Measurements from ENCODE around the gene VCL. TPM values are rescaled to one million over a fixed set of nuclear protein-coding genes. Genes with fewer than 3 reads are reported as not detected.

The VCL gene
- total RNA-seq, 1 experiment from 2014 or later = 53.0 TPM

GRCh38 chr10:74150990-74151878 lies 153.3 kb downstream of the VCL start, which contains the start of gene ADK:
Gene ADK (plus strand): TSS chr10:74151221. CDS start chr10:74151279, 58 bp downstream.
- peak; percentile 97 for DNase-seq (ENCODE audit: low spot score)

GRCh38 chr10:74151879-74152722 lies 154.2 kb downstream of the VCL start:
- no peak for DNase-seq (ENCODE audit: low spot score)

GRCh38 chr10:74153123-74153522 lies 155.2 kb downstream of the VCL start:
- DNase-seq (ENCODE audit: low spot score) = no peak

GRCh38 chr10:74153676-74154075 lies 155.8 kb downstream of the VCL start:
- DNase-seq (ENCODE audit: low spot score) = no peak

GRCh38 chr10:74156919-74157289 lies 159.0 kb downstream of the VCL start:
- no peak for DNase-seq (ENCODE audit: low spot score)

- no peak for DNase-seq (ENCODE audit: low spot score)
These were observed 162.1 kb downstream of the VCL start for GRCh38 chr10:74160013-74160412.

- DNase-seq (ENCODE audit: low spot score) = no peak
These were observed 165.6 kb downstream of the VCL start for GRCh38 chr10:74163319-74164068.

GRCh38 chr10:74164716-74165529 lies 167.0 kb downstream of the VCL start:
- no peak for DNase-seq (ENCODE audit: low spot score)

GRCh38 chr10:74165530-74165901 lies 167.6 kb downstream of the VCL start:
- DNase-seq (ENCODE audit: low spot score) = no peak

GRCh38 chr10:74167443-74167842 lies 169.5 kb downstream of the VCL start:
- DNase-seq (ENCODE audit: low spot score) = no peak

Other genes with a start within 250 kb of the VCL start
- 82.5 and 100 TPM in 2 replicates for gene CHCHD1, start 216.1 kb upstream of the VCL start, total RNA-seq (2014; rRNA removed; shearing (Covaris generic))
- 11.2 and 19.6 TPM in 2 replicates for gene ZSWIM8, start 212.5 kb upstream of the VCL start, total RNA-seq (2014; rRNA removed; shearing (Covaris generic))
- gene NDST2, start 186.5 kb upstream of the VCL start, total RNA-seq (2014; rRNA removed; shearing (Covaris generic)) = 8.5 and 14.8 TPM in 2 replicates
- gene CAMK2G, start 123.6 kb upstream of the VCL start, total RNA-seq (2014; rRNA removed; shearing (Covaris generic)) = 24.1 and 27.4 TPM in 2 replicates
- 149 and 153 TPM in 2 replicates for gene PLAU, start 87.0 kb upstream of the VCL start, total RNA-seq (2014; rRNA removed; shearing (Covaris generic))
- gene AP3M1, start 152.7 kb downstream of the VCL start, total RNA-seq (2014; rRNA removed; shearing (Covaris generic)) = 33.4 and 42.1 TPM in 2 replicates
- 29.2 and 33.5 TPM in 2 replicates for gene ADK, start 153.1 kb downstream of the VCL start, total RNA-seq (2014; rRNA removed; shearing (Covaris generic))